Astrocyte (in vitro differentiated cells and primary cell): ENCODE measurements around the gene TEAD1.

Source experiments
- EZH2 ChIP-seq: IDR thresholded peaks from 2 replicates; pipeline ENCODE4 v1.6.1; 2012; ENCODE audit warnings: mild to moderate bottlenecking, low read length, inconsistent platforms; ENCODE audit not compliant: insufficient read depth
- TF ChIP-seq, protein P1 (sequence below): IDR thresholded peaks from 2 replicates; pipeline ENCODE4 v1.5.1; 2011; ENCODE audit warnings: low read depth, mild to moderate bottlenecking, inconsistent platforms, low read length, moderate library complexity; ENCODE audit not compliant: insufficient read depth

GRCh38 chr11:12831471-12832202, 157.4 kb downstream of the TEAD1 start:
- TF ChIP-seq EZH2: no peak
- TF ChIP-seq, protein P1, sequence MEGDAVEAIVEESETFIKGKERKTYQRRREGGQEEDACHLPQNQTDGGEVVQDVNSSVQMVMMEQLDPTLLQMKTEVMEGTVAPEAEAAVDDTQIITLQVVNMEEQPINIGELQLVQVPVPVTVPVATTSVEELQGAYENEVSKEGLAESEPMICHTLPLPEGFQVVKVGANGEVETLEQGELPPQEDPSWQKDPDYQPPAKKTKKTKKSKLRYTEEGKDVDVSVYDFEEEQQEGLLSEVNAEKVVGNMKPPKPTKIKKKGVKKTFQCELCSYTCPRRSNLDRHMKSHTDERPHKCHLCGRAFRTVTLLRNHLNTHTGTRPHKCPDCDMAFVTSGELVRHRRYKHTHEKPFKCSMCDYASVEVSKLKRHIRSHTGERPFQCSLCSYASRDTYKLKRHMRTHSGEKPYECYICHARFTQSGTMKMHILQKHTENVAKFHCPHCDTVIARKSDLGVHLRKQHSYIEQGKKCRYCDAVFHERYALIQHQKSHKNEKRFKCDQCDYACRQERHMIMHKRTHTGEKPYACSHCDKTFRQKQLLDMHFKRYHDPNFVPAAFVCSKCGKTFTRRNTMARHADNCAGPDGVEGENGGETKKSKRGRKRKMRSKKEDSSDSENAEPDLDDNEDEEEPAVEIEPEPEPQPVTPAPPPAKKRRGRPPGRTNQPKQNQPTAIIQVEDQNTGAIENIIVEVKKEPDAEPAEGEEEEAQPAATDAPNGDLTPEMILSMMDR: no peak
